Natural killer cell (primary cell): ENCODE results near the gene MYO1D. TPM values are rescaled to one million over a fixed set of nuclear protein-coding genes. Genes with fewer than 3 reads are reported as not detected.
"Not testable (repeated sequence)": the region's sequence is repeated elsewhere in the genome, so short reads cannot be mapped to it uniquely, and the experiment has no call there.

Source experiments
- ATAC-seq, 3 donors: fragments of 150-1000 bp in 2 of 3; fragments of 200-7000 bp in 1 of 3; cut with Tn5 transposase; 1 replicate in 1 of 3; 2 replicates in 2 of 3; pipeline ENCODE4 v1.10.0; 2021; ENCODE audit warnings: mild to moderate bottlenecking in 2 of 3, moderate library complexity in 2 of 3
- DNase-seq, 2 donors: peaks; one replicate each; pipeline versions ENCODE4 v3.0.0 to v3.0.0-alpha.2; 2013 to 2021; ENCODE audit warnings: mixed read lengths in 1 of 2
- H3K27ac ChIP-seq: one replicate; pipeline ENCODE4 v1.5.1; 2013; ENCODE audit warnings: mild to moderate bottlenecking, low read length
- H3K27me3 ChIP-seq: one replicate; pipeline ENCODE4 v1.6.1; 2013; ENCODE audit warnings: low read length; ENCODE audit not compliant: control insufficient read depth, insufficient read depth
- H3K36me3 ChIP-seq: one replicate; pipeline ENCODE4 v1.6.1; 2013; ENCODE audit warnings: low read length; ENCODE audit not compliant: control insufficient read depth, insufficient read depth
- H3K4me1 ChIP-seq: one replicate; pipeline ENCODE4 v1.6.1; 2013; ENCODE audit warnings: low read length; ENCODE audit not compliant: control insufficient read depth, insufficient read depth
- H3K4me3 ChIP-seq: one replicate; pipeline ENCODE4 v1.5.1; 2013; ENCODE audit warnings: low read length
- H3K9me3 ChIP-seq: one replicate; pipeline ENCODE4 v1.6.1; 2013; ENCODE audit warnings: low read length; ENCODE audit not compliant: control insufficient read depth, insufficient read depth
- H3K27ac Mint-ChIP-seq, 2 donors: one replicate each; pipeline ENCODE4 v1.8.0; 2022; ENCODE audit warnings: mild to moderate bottlenecking in 2 of 2, mixed read lengths in 2 of 2, moderate library complexity in 1 of 2
- H3K27me3 Mint-ChIP-seq, 2 donors: one replicate each; pipeline ENCODE4 v1.8.0; 2022; ENCODE audit warnings: low read depth in 2 of 2, mixed read lengths in 2 of 2
- H3K36me3 Mint-ChIP-seq: one replicate; pipeline ENCODE4 v1.8.0; 2022; ENCODE audit warnings: mixed read lengths
- H3K4me1 Mint-ChIP-seq, 2 donors: one replicate each; pipeline ENCODE4 v1.8.0; 2022; ENCODE audit warnings: mixed read lengths in 2 of 2
- H3K4me3 Mint-ChIP-seq: one replicate; pipeline ENCODE4 v1.8.0; 2022; ENCODE audit warnings: mild to moderate bottlenecking, moderate library complexity, mixed read lengths
- H3K9me3 Mint-ChIP-seq, 2 donors: one replicate each; pipeline ENCODE4 v1.8.0; 2022; ENCODE audit warnings: mixed read lengths in 2 of 2
- CTCF ChIP-seq: fragments of 200-600 bp; IDR thresholded peaks from one replicate; pipeline ENCODE4 v1.8.0; 2022; ENCODE audit warnings: antibody characterized with exemption
- WGBS: methylation state at CpG from one replicate; pipeline ENCODE4 v1.1.7; 2013; ENCODE audit warnings: missing lambda C conversion rate; ENCODE audit not compliant: insufficient coverage; 5-methylcytosine and 5-hydroxymethylcytosine counted together
- intact Hi-C: fragments of 100-400 bp; cut with micrococcal nuclease; formaldehyde crosslinking; loops from one replicate; pipeline ENCODE4 v1.14.2; 2022
- total RNA-seq, 4 donors: library from RNA; stranded (reverse); fragments of 120-200 nt in 1 of 4; gene quantifications; one replicate each; pipeline versions ENCODE4 v1.2.3 to v1.2.4, GENCODE V29; 2013 to 2022

The MYO1D gene
- total RNA-seq, 3 donors from 2014 or later (not counting 1 experiment from before 2014, with no cell fraction given): 6.8 to 20.2 (median 10.5) TPM

GRCh38 chr17:32714206-32714605 lies 162.7 kb downstream of the MYO1D start:
- ATAC-seq, H3K9me3 ChIP-seq, H3K4me1 ChIP-seq, H3K27me3 ChIP-seq, DNase-seq, H3K27ac ChIP-seq, H3K36me3 ChIP-seq, H3K9me3 Mint-ChIP-seq, H3K36me3 Mint-ChIP-seq, H3K4me1 Mint-ChIP-seq, H3K27ac Mint-ChIP-seq, H3K4me3 Mint-ChIP-seq, H3K27me3 Mint-ChIP-seq, intact Hi-C loops, H3K4me3 ChIP-seq: not testable (repeated sequence)
- 97% methylated on average over 3 of the region's 3 CpGs for WGBS

- no peaks in the 10 kb centered on the region for H3K27me3 ChIP-seq
- no peak overlapping the region for H3K4me3 ChIP-seq
- no peak for ATAC-seq
- intact Hi-C loops: no loop called here
- Mint-ChIP-seq H3K36me3 (no peaks in the 10 kb centered on the region), H3K9me3 (no peaks in the 10 kb centered on the region), H3K4me3 (no peak overlapping the region), H3K4me1 (no peaks in the 10 kb centered on the region), H3K27me3 (peaks cover 8 to 13% of the 10 kb centered on the region in 2 donors), H3K27ac (no peak overlapping the region)
- DNase-seq: no peak
- no peak overlapping the region for H3K27ac ChIP-seq
- no peak for TF ChIP-seq CTCF
- H3K36me3 ChIP-seq: no peaks in the 10 kb centered on the region
- H3K4me1 ChIP-seq: no peaks in the 10 kb centered on the region
- no peaks in the 10 kb centered on the region for H3K9me3 ChIP-seq
Measured at GRCh38 chr17:32713081-32713480, 163.8 kb downstream of the MYO1D start.

GRCh38 chr17:32709562-32709961 lies 167.4 kb downstream of the MYO1D start:
- no peak for TF ChIP-seq CTCF
- DNase-seq (no peak), ATAC-seq (no peak)
- Mint-ChIP-seq H3K4me1 (no peaks in the 10 kb centered on the region), H3K27me3 (peaks cover 7 to 8% of the 10 kb centered on the region in 2 donors), H3K27ac (no peak overlapping the region), H3K36me3 (no peaks in the 10 kb centered on the region), H3K4me3 (no peak overlapping the region), H3K9me3 (no peaks in the 10 kb centered on the region)
- Histone ChIP-seq H3K4me3 (no peak overlapping the region), H3K9me3 (no peaks in the 10 kb centered on the region), H3K36me3 (no peaks in the 10 kb centered on the region), H3K27me3 (no peaks in the 10 kb centered on the region), H3K4me1 (no peaks in the 10 kb centered on the region), H3K27ac (no peak overlapping the region)
- intact Hi-C loops: no loop called here

GRCh38 chr17:32701871-32702270 lies 175.1 kb downstream of the MYO1D start:
- Mint-ChIP-seq H3K4me3 (no peak overlapping the region), H3K36me3 (no peaks in the 10 kb centered on the region)
- intact Hi-C loops: no loop called here

More at GRCh38 chr17:32701871-32702270, 175.1 kb downstream of the MYO1D start:
- no peaks in the 10 kb centered on the region for H3K4me1 Mint-ChIP-seq
- H3K9me3 Mint-ChIP-seq: no peaks in the 10 kb centered on the region
- no peak overlapping the region for H3K27ac ChIP-seq
- no peaks in the 10 kb centered on the region for H3K36me3 ChIP-seq
- no peak overlapping the region for H3K4me3 ChIP-seq
- no peaks in the 10 kb centered on the region for H3K9me3 ChIP-seq
- no peak for DNase-seq
- no peak overlapping the region for H3K27ac Mint-ChIP-seq
- no peak for ATAC-seq
- no peak for TF ChIP-seq CTCF
- no peaks in the 10 kb centered on the region for H3K27me3 ChIP-seq
- WGBS: no CpG with 5 or more reads among the region's 1 CpG
- no peaks in the 10 kb centered on the region for H3K27me3 Mint-ChIP-seq
- no peaks in the 10 kb centered on the region for H3K4me1 ChIP-seq
